Endodermal cell (in vitro differentiated cells): Measurements from ENCODE around the gene DYNC1I1. TPM values are rescaled to one million over a fixed set of nuclear protein-coding genes. Genes with fewer than 3 reads are reported as not detected.

ENCODE experiments used
- DNase-seq: peaks from one replicate; pipeline ENCODE4 v3.0.0-alpha.2; 2017
- H3K27ac ChIP-seq: 2 replicates; pipeline ENCODE4 v1.5.1; 2013; ENCODE audit warnings: mild to moderate bottlenecking, low read depth, low read length, moderate library complexity
- H3K27me3 ChIP-seq: 2 replicates; pipeline ENCODE4 v1.6.1; 2013; ENCODE audit warnings: mild to moderate bottlenecking, low read length, moderate library complexity; ENCODE audit not compliant: insufficient read depth, control insufficient read depth, poor library complexity, severe bottlenecking
- H3K36me3 ChIP-seq: 2 replicates; pipeline ENCODE4 v1.7.0; 2013; ENCODE audit warnings: mild to moderate bottlenecking, low read length, moderate library complexity; ENCODE audit not compliant: control insufficient read depth, insufficient read depth
- H3K4me1 ChIP-seq: one replicate; pipeline ENCODE4 v1.7.0; 2013; ENCODE audit warnings: low read length; ENCODE audit not compliant: control insufficient read depth, insufficient read depth
- H3K4me3 ChIP-seq: 2 replicates; pipeline ENCODE4 v1.5.1; 2013; ENCODE audit warnings: mild to moderate bottlenecking, low read length, moderate library complexity
- H3K9ac ChIP-seq: 2 replicates; pipeline ENCODE4 v1.6.1; 2013; ENCODE audit warnings: mild to moderate bottlenecking, low read length, moderate library complexity; ENCODE audit not compliant: poor library complexity, severe bottlenecking; ENCODE audit errors: extremely low read depth
- H3K9me3 ChIP-seq: 2 replicates; pipeline ENCODE4 v1.6.1; 2013; ENCODE audit warnings: mild to moderate bottlenecking, low read length, moderate library complexity; ENCODE audit not compliant: control insufficient read depth
- H3K27ac Mint-ChIP-seq: 2 replicates; pipeline ENCODE4 v1.8.0; 2020; ENCODE audit warnings: mixed read lengths
- H3K27me3 Mint-ChIP-seq: 2 replicates; pipeline ENCODE4 v1.8.0; 2021; ENCODE audit warnings: mild to moderate bottlenecking, mixed read lengths; ENCODE audit not compliant: insufficient read depth
- H3K36me3 Mint-ChIP-seq: 2 replicates; pipeline ENCODE4 v1.8.0; 2020; ENCODE audit warnings: low read depth, mixed read lengths
- H3K4me1 Mint-ChIP-seq: 2 replicates; pipeline ENCODE4 v1.8.0; 2020; ENCODE audit warnings: mixed read lengths
- H3K4me3 Mint-ChIP-seq: 2 replicates; pipeline ENCODE4 v1.8.0; 2020; ENCODE audit warnings: mild to moderate bottlenecking, moderate library complexity, mixed read lengths
- H3K9me3 Mint-ChIP-seq: 2 replicates; pipeline ENCODE4 v1.8.0; 2020; ENCODE audit warnings: mild to moderate bottlenecking, mixed read lengths
- CTCF ChIP-seq: fragments of 200-600 bp; sonication (generic); conservative IDR thresholded peaks from 2 replicates; pipeline ENCODE4 v1.5.0; 2021; ENCODE audit warnings: antibody characterized with exemption, mild to moderate bottlenecking
- WGBS, 2 experiments: methylation state at CpG; one replicate each; pipeline versions ENCODE4 v1.1.5 to v1.1.7; 2013; ENCODE audit warnings: missing lambda C conversion rate in 2 of 2, mixed read lengths in 1 of 2; ENCODE audit not compliant: insufficient coverage in 1 of 2, insufficient read length in 1 of 2; 5-methylcytosine and 5-hydroxymethylcytosine counted together
- total RNA-seq, 2 donors: library from RNA; stranded (reverse); fragmentation: NEBNext Ultra II Directional in 1 of 2; extraction: Animal tissue kit (Norgen Biotek cat#: 25700) in 1 of 2; gene quantifications; 2 replicates in 1 of 2; 3 replicates in 1 of 2; pipeline ENCODE4 v1.2.1, GENCODE V29; 2021

DYNC1I1 gene
- total RNA-seq, 2 donors from 2014 or later = 6.5 to 7.2 TPM

DNA sequence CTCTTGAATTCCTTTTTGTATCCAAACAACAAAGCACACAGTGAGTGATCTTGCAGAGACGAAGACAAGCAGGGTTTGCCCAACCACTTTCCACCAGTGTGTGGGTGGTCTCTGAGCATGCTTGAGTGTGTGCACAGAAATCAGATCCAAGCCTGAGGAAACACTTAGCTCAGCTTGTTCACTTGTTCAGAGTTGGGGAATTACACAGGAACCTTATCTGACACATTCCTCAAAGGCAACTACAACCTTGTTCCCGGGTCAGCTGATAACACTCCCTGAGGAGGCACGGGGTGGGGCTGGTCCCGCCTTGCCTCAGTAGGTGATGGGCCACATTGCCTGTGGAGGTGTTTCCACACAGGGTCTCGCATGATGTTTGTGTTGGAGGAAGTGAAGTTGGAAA is 216.9 kb downstream of the DYNC1I1 start:
- no peak overlapping the region for H3K4me3 Mint-ChIP-seq

GRCh38 chr7:95993380-95993779 is 221.0 kb downstream of the DYNC1I1 start:
- no peak overlapping the region for H3K4me3 Mint-ChIP-seq
- Histone ChIP-seq H3K27me3 (peaks cover 8% of the 10 kb centered on the region), H3K9me3 (no peaks in the 10 kb centered on the region), H3K36me3 (no peaks in the 10 kb centered on the region), H3K4me3 (no peak overlapping the region), H3K9ac (no peak overlapping the region), H3K4me1 (no peaks in the 10 kb centered on the region), H3K27ac (no peak overlapping the region)
- H3K9me3 Mint-ChIP-seq = no peaks in the 10 kb centered on the region
- 100% methylated on average over 1 to 2 of the region's 2 CpGs for WGBS, 2 experiments
- H3K4me1 Mint-ChIP-seq = peaks cover 16% of the 10 kb centered on the region
- no peaks in the 10 kb centered on the region for H3K36me3 Mint-ChIP-seq
- TF ChIP-seq CTCF = peak; percentile 50
- DNase-seq = no peak
- no peak overlapping the region for H3K27ac Mint-ChIP-seq
- H3K27me3 Mint-ChIP-seq = peaks cover 3% of the 10 kb centered on the region

More for the DNA sequence above, 216.9 kb downstream of the DYNC1I1 start:
- Histone ChIP-seq H3K36me3 (no peaks in the 10 kb centered on the region), H3K9me3 (no peaks in the 10 kb centered on the region), H3K4me1 (no peaks in the 10 kb centered on the region), H3K27me3 (no peaks in the 10 kb centered on the region), H3K27ac (no peak overlapping the region), H3K9ac (no peak overlapping the region), H3K4me3 (no peak overlapping the region)
- peaks cover 2% of the 10 kb centered on the region for H3K27me3 Mint-ChIP-seq
- TF ChIP-seq CTCF = no peak
- no peak overlapping the region for H3K27ac Mint-ChIP-seq
- H3K4me1 Mint-ChIP-seq = peaks cover 17% of the 10 kb centered on the region
- DNase-seq = peak; percentile 50
- no peaks in the 10 kb centered on the region for H3K36me3 Mint-ChIP-seq
- H3K9me3 Mint-ChIP-seq = no peaks in the 10 kb centered on the region
- 67 to 82% methylated on average over 1 to 5 of the region's 5 CpGs for WGBS, 2 experiments

DNA sequence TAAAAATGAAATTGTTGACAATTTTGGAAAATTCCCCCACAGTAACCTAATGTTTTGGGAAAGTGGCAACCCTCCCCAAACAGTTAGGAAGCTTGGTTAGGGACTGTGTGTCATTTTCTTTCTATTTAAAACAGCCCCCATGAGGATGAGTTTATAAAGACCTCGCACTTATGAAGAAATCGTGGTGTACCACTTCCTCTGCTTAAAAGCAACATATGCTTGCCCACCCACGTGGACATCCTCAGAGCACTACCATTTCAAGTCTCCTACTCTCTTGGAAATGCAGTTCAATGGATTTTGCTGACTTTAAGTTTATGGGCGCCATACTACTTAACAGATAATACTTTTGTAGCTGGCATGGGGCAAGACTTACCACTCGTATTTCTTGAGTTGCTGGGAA is 223.8 kb downstream of the DYNC1I1 start:
- Mint-ChIP-seq H3K9me3 (no peaks in the 10 kb centered on the region), H3K4me3 (no peak overlapping the region), H3K27me3 (peaks cover 19% of the 10 kb centered on the region), H3K27ac (no peak overlapping the region), H3K36me3 (no peaks in the 10 kb centered on the region), H3K4me1 (peaks cover 10% of the 10 kb centered on the region)
- Histone ChIP-seq H3K4me3 (no peak overlapping the region), H3K36me3 (no peaks in the 10 kb centered on the region), H3K9ac (no peak overlapping the region), H3K4me1 (no peaks in the 10 kb centered on the region), H3K27ac (no peak overlapping the region), H3K27me3 (peaks cover 8% of the 10 kb centered on the region), H3K9me3 (no peaks in the 10 kb centered on the region)
- no peak for DNase-seq
- TF ChIP-seq CTCF = no peak
- WGBS, 2 experiments = 78 to 87% methylated on average over 3 to 5 of the region's 5 CpGs
